Panc1 (cell line): ENCODE data around the gene PHACTR4.

ENCODE experiments used
- POLR2AphosphoS5 ChIP-seq: IDR thresholded peaks from 2 replicates; pipeline ENCODE4 v1.6.1; 2012; ENCODE audit warnings: mild to moderate bottlenecking, low read depth, low read length, moderate library complexity
- TCF7L2 ChIP-seq: IDR thresholded peaks from 2 replicates; pipeline ENCODE4 v1.6.1; 2011; ENCODE audit warnings: mild to moderate bottlenecking, low read depth, low read length, inconsistent platforms
- TF ChIP-seq, protein P1 (sequence below): fragments of 450-650 bp; IDR thresholded peaks from 2 replicates; pipeline ENCODE4 v1.5.1; 2017; ENCODE audit warnings: mild to moderate bottlenecking
- TF ChIP-seq, protein P2 (sequence below), 2 experiments: IDR thresholded peaks; 2 replicates each; pipeline ENCODE4 v1.6.1; 2011 to 2012; ENCODE audit warnings: low read depth in 2 of 2, control low read depth in 1 of 2, low read length in 1 of 2, mild to moderate bottlenecking in 1 of 2, moderate library complexity in 1 of 2; ENCODE audit not compliant: insufficient read depth in 1 of 2

GRCh38 chr1:28428012-28428411 lies 58.5 kb downstream of the PHACTR4 start:
- TF ChIP-seq, protein P1, sequence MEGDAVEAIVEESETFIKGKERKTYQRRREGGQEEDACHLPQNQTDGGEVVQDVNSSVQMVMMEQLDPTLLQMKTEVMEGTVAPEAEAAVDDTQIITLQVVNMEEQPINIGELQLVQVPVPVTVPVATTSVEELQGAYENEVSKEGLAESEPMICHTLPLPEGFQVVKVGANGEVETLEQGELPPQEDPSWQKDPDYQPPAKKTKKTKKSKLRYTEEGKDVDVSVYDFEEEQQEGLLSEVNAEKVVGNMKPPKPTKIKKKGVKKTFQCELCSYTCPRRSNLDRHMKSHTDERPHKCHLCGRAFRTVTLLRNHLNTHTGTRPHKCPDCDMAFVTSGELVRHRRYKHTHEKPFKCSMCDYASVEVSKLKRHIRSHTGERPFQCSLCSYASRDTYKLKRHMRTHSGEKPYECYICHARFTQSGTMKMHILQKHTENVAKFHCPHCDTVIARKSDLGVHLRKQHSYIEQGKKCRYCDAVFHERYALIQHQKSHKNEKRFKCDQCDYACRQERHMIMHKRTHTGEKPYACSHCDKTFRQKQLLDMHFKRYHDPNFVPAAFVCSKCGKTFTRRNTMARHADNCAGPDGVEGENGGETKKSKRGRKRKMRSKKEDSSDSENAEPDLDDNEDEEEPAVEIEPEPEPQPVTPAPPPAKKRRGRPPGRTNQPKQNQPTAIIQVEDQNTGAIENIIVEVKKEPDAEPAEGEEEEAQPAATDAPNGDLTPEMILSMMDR: no peak
- no peak for TF ChIP-seq POLR2AphosphoS5
- TF ChIP-seq TCF7L2: no peak
- TF ChIP-seq, protein P2, sequence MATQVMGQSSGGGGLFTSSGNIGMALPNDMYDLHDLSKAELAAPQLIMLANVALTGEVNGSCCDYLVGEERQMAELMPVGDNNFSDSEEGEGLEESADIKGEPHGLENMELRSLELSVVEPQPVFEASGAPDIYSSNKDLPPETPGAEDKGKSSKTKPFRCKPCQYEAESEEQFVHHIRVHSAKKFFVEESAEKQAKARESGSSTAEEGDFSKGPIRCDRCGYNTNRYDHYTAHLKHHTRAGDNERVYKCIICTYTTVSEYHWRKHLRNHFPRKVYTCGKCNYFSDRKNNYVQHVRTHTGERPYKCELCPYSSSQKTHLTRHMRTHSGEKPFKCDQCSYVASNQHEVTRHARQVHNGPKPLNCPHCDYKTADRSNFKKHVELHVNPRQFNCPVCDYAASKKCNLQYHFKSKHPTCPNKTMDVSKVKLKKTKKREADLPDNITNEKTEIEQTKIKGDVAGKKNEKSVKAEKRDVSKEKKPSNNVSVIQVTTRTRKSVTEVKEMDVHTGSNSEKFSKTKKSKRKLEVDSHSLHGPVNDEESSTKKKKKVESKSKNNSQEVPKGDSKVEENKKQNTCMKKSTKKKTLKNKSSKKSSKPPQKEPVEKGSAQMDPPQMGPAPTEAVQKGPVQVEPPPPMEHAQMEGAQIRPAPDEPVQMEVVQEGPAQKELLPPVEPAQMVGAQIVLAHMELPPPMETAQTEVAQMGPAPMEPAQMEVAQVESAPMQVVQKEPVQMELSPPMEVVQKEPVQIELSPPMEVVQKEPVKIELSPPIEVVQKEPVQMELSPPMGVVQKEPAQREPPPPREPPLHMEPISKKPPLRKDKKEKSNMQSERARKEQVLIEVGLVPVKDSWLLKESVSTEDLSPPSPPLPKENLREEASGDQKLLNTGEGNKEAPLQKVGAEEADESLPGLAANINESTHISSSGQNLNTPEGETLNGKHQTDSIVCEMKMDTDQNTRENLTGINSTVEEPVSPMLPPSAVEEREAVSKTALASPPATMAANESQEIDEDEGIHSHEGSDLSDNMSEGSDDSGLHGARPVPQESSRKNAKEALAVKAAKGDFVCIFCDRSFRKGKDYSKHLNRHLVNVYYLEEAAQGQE (IDR thresholded peaks at IDR 0.05; ENCODE audit: insufficient read depth in 1 of 2, low read depth in 2 of 2, low read length in 1 of 2): no peak
